Naive B cell (primary cell): ENCODE data around the gene CAMK1D. TPM values are rescaled to one million over a fixed set of nuclear protein-coding genes. Genes with fewer than 3 reads are reported as not detected.
A peak's percentile ranks its signal among the peaks of the same experiment; 100 is the strongest.
"Not testable (repeated sequence)": the region's sequence is repeated elsewhere in the genome, so short reads cannot be mapped to it uniquely, and the experiment has no call there.

ENCODE experiments used
- ATAC-seq, 2 donors: fragments of 150-1000 bp; cut with Tn5 transposase; 2 replicates each; pipeline ENCODE4 v1.10.0; 2021; ENCODE audit warnings: low read depth in 2 of 2, mild to moderate bottlenecking in 2 of 2, moderate library complexity in 2 of 2
- DNase-seq: peaks from one replicate; pipeline ENCODE4 v3.0.0; 2022
- H3K27ac Mint-ChIP-seq, 6 donors: one replicate each; pipeline ENCODE4 v1.8.0; 2020 to 2022; ENCODE audit warnings: mild to moderate bottlenecking in 6 of 6, mixed read lengths in 6 of 6, moderate library complexity in 5 of 6, inconsistent platforms in 2 of 6
- H3K27me3 Mint-ChIP-seq, 3 donors: one replicate each; pipeline ENCODE4 v1.8.0; 2021 to 2022; ENCODE audit warnings: mixed read lengths in 3 of 3, mild to moderate bottlenecking in 1 of 3
- H3K36me3 Mint-ChIP-seq, 2 donors: one replicate each; pipeline ENCODE4 v1.8.0; 2020 to 2022; ENCODE audit warnings: mixed read lengths in 2 of 2, inconsistent platforms in 1 of 2, mild to moderate bottlenecking in 1 of 2
- H3K4me1 Mint-ChIP-seq, 3 donors: one replicate each; pipeline ENCODE4 v1.8.0; 2020 to 2022; ENCODE audit warnings: mixed read lengths in 3 of 3, inconsistent platforms in 1 of 3, mild to moderate bottlenecking in 1 of 3, moderate library complexity in 1 of 3
- H3K4me3 Mint-ChIP-seq, 8 donors: one replicate each; pipeline ENCODE4 v1.8.0; 2020 to 2022; ENCODE audit warnings: mild to moderate bottlenecking in 8 of 8, mixed read lengths in 8 of 8, moderate library complexity in 8 of 8, inconsistent platforms in 2 of 8
- H3K9me3 Mint-ChIP-seq, 7 donors: one replicate each; pipeline ENCODE4 v1.8.0; 2020 to 2022; ENCODE audit warnings: mixed read lengths in 7 of 7, mild to moderate bottlenecking in 5 of 7, inconsistent platforms in 2 of 7, moderate library complexity in 1 of 7
- polyA plus RNA-seq, 6 donors: library from polyadenylated mRNA; unstranded; fragments of 300-500 nt; fragmentation: Illumina TruSeq; gene quantifications; one replicate each; pipeline ENCODE4 v1.2.3, GENCODE V29; 2021; ENCODE audit warnings: low read depth in 6 of 6

Gene CAMK1D
- polyA plus RNA-seq: 10 to 100 TPM; 12.2 to 54.1 (median 35.6) TPM

GRCh38 chr10:12348870-12349628 lies at the start of gene CAMK1D:
Gene CAMK1D (plus strand): TSS chr10:12349547.
- H3K4me1 Mint-ChIP-seq: peaks cover 54 to 63% (median 57%) of the 10 kb centered on the region in 3 donors
- peak within 1 kb of the TSS; percentile 98 to 100 (median 99) for H3K27ac Mint-ChIP-seq
- H3K4me3 Mint-ChIP-seq: peak within 1 kb of the TSS; percentile 97 to 100 (median 99)
- H3K27me3 Mint-ChIP-seq: no peaks in the 10 kb centered on the region
- no peaks in the 10 kb centered on the region for H3K9me3 Mint-ChIP-seq
- peaks cover 0 to 8% of the 10 kb centered on the region in 2 donors for H3K36me3 Mint-ChIP-seq
- ATAC-seq (peak; percentile 58 to 60), DNase-seq (peak; percentile 89)

GRCh38 chr10:12301036-12301435 lies 48.3 kb upstream of the CAMK1D start:
- H3K36me3 Mint-ChIP-seq, ATAC-seq, H3K27me3 Mint-ChIP-seq, DNase-seq, H3K9me3 Mint-ChIP-seq, H3K4me3 Mint-ChIP-seq: not testable (repeated sequence)
- peak overlapping the region in 1 of 6 donors; percentile 75 for H3K27ac Mint-ChIP-seq
- H3K4me1 Mint-ChIP-seq: peaks cover 0 to 14% (median 6%) of the 10 kb centered on the region in 3 donors

GRCh38 chr10:12308057-12308456 lies 41.3 kb upstream of the CAMK1D start:
- no peaks in the 10 kb centered on the region for H3K36me3 Mint-ChIP-seq
- ATAC-seq (no peak), DNase-seq (no peak)
- H3K27ac Mint-ChIP-seq: peak overlapping the region in 1 of 6 donors; percentile 47
- H3K4me3 Mint-ChIP-seq: peak overlapping the region in 1 of 8 donors; percentile 6
- H3K9me3 Mint-ChIP-seq: peaks cover 0 to 7% (median 0%) of the 10 kb centered on the region in 7 donors
- H3K4me1 Mint-ChIP-seq: peaks cover 0 to 6% (median 4%) of the 10 kb centered on the region in 3 donors
- no peaks in the 10 kb centered on the region for H3K27me3 Mint-ChIP-seq

- Mint-ChIP-seq H3K4me1 (peaks cover 0 to 4% (median 4%) of the 10 kb centered on the region in 3 donors), H3K36me3 (no peaks in the 10 kb centered on the region), H3K27ac (no peak overlapping the region), H3K9me3 (peaks cover 0 to 7% (median 0%) of the 10 kb centered on the region in 7 donors), H3K4me3 (no peak overlapping the region), H3K27me3 (no peaks in the 10 kb centered on the region)
- ATAC-seq: no peak
- DNase-seq: no peak
Measured at GRCh38 chr10:12308736-12309375, 40.5 kb upstream of the CAMK1D start.

GRCh38 chr10:12309783-12310182 lies 39.6 kb upstream of the CAMK1D start:
- H3K27ac Mint-ChIP-seq: peak overlapping the region in 2 of 6 donors; percentile 60 to 63
- H3K4me1 Mint-ChIP-seq, H3K4me3 Mint-ChIP-seq, H3K27me3 Mint-ChIP-seq, ATAC-seq, H3K36me3 Mint-ChIP-seq, H3K9me3 Mint-ChIP-seq, DNase-seq: not testable (repeated sequence)

GRCh38 chr10:12314836-12315235 lies 34.5 kb upstream of the CAMK1D start:
- H3K4me3 Mint-ChIP-seq: no peak overlapping the region
- H3K27me3 Mint-ChIP-seq: no peaks in the 10 kb centered on the region
- H3K9me3 Mint-ChIP-seq: peaks cover 0 to 1% (median 0%) of the 10 kb centered on the region in 7 donors
- H3K27ac Mint-ChIP-seq: no peak overlapping the region
- DNase-seq: no peak
- H3K4me1 Mint-ChIP-seq: peaks cover 6 to 15% (median 7%) of the 10 kb centered on the region in 3 donors
- no peak for ATAC-seq
- no peaks in the 10 kb centered on the region for H3K36me3 Mint-ChIP-seq

- Mint-ChIP-seq H3K36me3 (no peaks in the 10 kb centered on the region), H3K9me3 (no peaks in the 10 kb centered on the region), H3K4me3 (no peak overlapping the region), H3K27ac (peak overlapping the region in 2 of 6 donors; percentile 12 to 59), H3K4me1 (peaks cover 17 to 26% (median 20%) of the 10 kb centered on the region in 3 donors), H3K27me3 (no peaks in the 10 kb centered on the region)
- ATAC-seq (no peak), DNase-seq (no peak)
Measured at GRCh38 chr10:12319076-12319475, 30.3 kb upstream of the CAMK1D start.

- peak overlapping the region in 2 of 6 donors; percentile 12 to 40 for H3K27ac Mint-ChIP-seq
- peaks cover 14 to 29% (median 21%) of the 10 kb centered on the region in 3 donors for H3K4me1 Mint-ChIP-seq
- H3K27me3 Mint-ChIP-seq: no peaks in the 10 kb centered on the region
- H3K9me3 Mint-ChIP-seq: no peaks in the 10 kb centered on the region
- DNase-seq: no peak
- no peak overlapping the region for H3K4me3 Mint-ChIP-seq
- H3K36me3 Mint-ChIP-seq: no peaks in the 10 kb centered on the region
- ATAC-seq: no peak
Measured at GRCh38 chr10:12320892-12321291, 28.5 kb upstream of the CAMK1D start.

GRCh38 chr10:12321641-12322040 lies 27.7 kb upstream of the CAMK1D start:
- DNase-seq (no peak), ATAC-seq (no peak)
- H3K4me1 Mint-ChIP-seq: peaks cover 17 to 36% (median 28%) of the 10 kb centered on the region in 3 donors
- H3K27me3 Mint-ChIP-seq: no peaks in the 10 kb centered on the region
- H3K9me3 Mint-ChIP-seq: no peaks in the 10 kb centered on the region
- H3K27ac Mint-ChIP-seq: peak overlapping the region in 1 of 6 donors; percentile 66
- peak overlapping the region in 1 of 8 donors; percentile 29 for H3K4me3 Mint-ChIP-seq
- H3K36me3 Mint-ChIP-seq: no peaks in the 10 kb centered on the region

- Mint-ChIP-seq H3K27ac (peak overlapping the region in 3 of 6 donors; percentile 43 to 59 (median 57)), H3K36me3 (no peaks in the 10 kb centered on the region), H3K27me3 (no peaks in the 10 kb centered on the region), H3K4me1 (peaks cover 17 to 36% (median 28%) of the 10 kb centered on the region in 3 donors), H3K4me3 (no peak overlapping the region), H3K9me3 (no peaks in the 10 kb centered on the region)
- no peak for ATAC-seq
- no peak for DNase-seq
Measured at GRCh38 chr10:12322583-12323131, 26.7 kb upstream of the CAMK1D start.

GRCh38 chr10:12324530-12324929 lies 24.8 kb upstream of the CAMK1D start:
- H3K27ac Mint-ChIP-seq: peak overlapping the region in 2 of 6 donors; percentile 42 to 81
- no peaks in the 10 kb centered on the region for H3K9me3 Mint-ChIP-seq
- no peak for ATAC-seq
- no peaks in the 10 kb centered on the region for H3K36me3 Mint-ChIP-seq
- H3K4me3 Mint-ChIP-seq: no peak overlapping the region
- DNase-seq: no peak
- H3K4me1 Mint-ChIP-seq: peaks cover 10 to 29% (median 23%) of the 10 kb centered on the region in 3 donors
- H3K27me3 Mint-ChIP-seq: no peaks in the 10 kb centered on the region

GRCh38 chr10:12327074-12327473 lies 22.3 kb upstream of the CAMK1D start:
- Mint-ChIP-seq H3K27me3 (no peaks in the 10 kb centered on the region), H3K9me3 (peaks cover 0 to 2% (median 0%) of the 10 kb centered on the region in 7 donors), H3K4me1 (peaks cover 10 to 33% (median 23%) of the 10 kb centered on the region in 3 donors), H3K4me3 (no peak overlapping the region), H3K27ac (no peak overlapping the region), H3K36me3 (no peaks in the 10 kb centered on the region)
- DNase-seq: no peak
- no peak for ATAC-seq

GRCh38 chr10:12327476-12327875 lies 21.9 kb upstream of the CAMK1D start:
- no peaks in the 10 kb centered on the region for H3K36me3 Mint-ChIP-seq
- H3K27me3 Mint-ChIP-seq: no peaks in the 10 kb centered on the region
- no peak for ATAC-seq
- no peak for DNase-seq
- peaks cover 9 to 31% (median 21%) of the 10 kb centered on the region in 3 donors for H3K4me1 Mint-ChIP-seq
- peaks cover 0 to 2% (median 0%) of the 10 kb centered on the region in 7 donors for H3K9me3 Mint-ChIP-seq
- H3K4me3 Mint-ChIP-seq: no peak overlapping the region
- no peak overlapping the region for H3K27ac Mint-ChIP-seq
